Osteocyte (in vitro differentiated cells): ENCODE measurements around the gene OSBPL3. TPM values are rescaled to one million over a fixed set of nuclear protein-coding genes. Genes with fewer than 3 reads are reported as not detected.

Experiments used
- DNase-seq: peaks from one replicate; pipeline ENCODE4 v3.0.0; 2021; ENCODE audit warnings: mixed read lengths; ENCODE audit not compliant: unreplicated experiment; ENCODE audit errors: extremely low spot score
- H3K27ac Mint-ChIP-seq: one replicate; pipeline ENCODE4 v1.8.0; 2021; ENCODE audit warnings: mild to moderate bottlenecking, mixed read lengths; ENCODE audit not compliant: unreplicated experiment
- H3K27me3 Mint-ChIP-seq: one replicate; pipeline ENCODE4 v1.8.0; 2021; ENCODE audit warnings: mixed read lengths; ENCODE audit not compliant: unreplicated experiment
- H3K36me3 Mint-ChIP-seq: one replicate; pipeline ENCODE4 v1.8.0; 2021; ENCODE audit warnings: mixed read lengths; ENCODE audit not compliant: unreplicated experiment
- H3K4me1 Mint-ChIP-seq: one replicate; pipeline ENCODE4 v1.8.0; 2021; ENCODE audit warnings: mixed read lengths; ENCODE audit not compliant: unreplicated experiment
- H3K4me3 Mint-ChIP-seq: one replicate; pipeline ENCODE4 v1.8.0; 2021; ENCODE audit warnings: mild to moderate bottlenecking, moderate library complexity, mixed read lengths; ENCODE audit not compliant: unreplicated experiment
- H3K9me3 Mint-ChIP-seq: one replicate; pipeline ENCODE4 v1.8.0; 2021; ENCODE audit warnings: mixed read lengths; ENCODE audit not compliant: unreplicated experiment
- total RNA-seq: library from RNA; stranded (reverse); gene quantifications from 2 replicates; pipeline ENCODE4 v1.2.1, GENCODE V29; 2021
- TF ChIP-seq, protein P1 (sequence below): fragments of 200-600 bp; sonication (generic); IDR thresholded peaks from 2 replicates; pipeline ENCODE4 v1.5.0; 2021; ENCODE audit warnings: antibody characterized with exemption, mild to moderate bottlenecking, moderate library complexity

Gene OSBPL3
- total RNA-seq, 1 donor from 2014 or later, result 8.0 TPM

GRCh38 chr7:24911213-24911603 lies 68.8 kb downstream of the OSBPL3 start:
- Mint-ChIP-seq H3K4me3 (no peak overlapping the region), H3K36me3 (no peaks in the 10 kb centered on the region), H3K4me1 (peaks cover 4% of the 10 kb centered on the region), H3K27ac (no peak overlapping the region), H3K9me3 (no peaks in the 10 kb centered on the region), H3K27me3 (no peaks in the 10 kb centered on the region)
- DNase-seq, result no peak
- TF ChIP-seq, protein P1, sequence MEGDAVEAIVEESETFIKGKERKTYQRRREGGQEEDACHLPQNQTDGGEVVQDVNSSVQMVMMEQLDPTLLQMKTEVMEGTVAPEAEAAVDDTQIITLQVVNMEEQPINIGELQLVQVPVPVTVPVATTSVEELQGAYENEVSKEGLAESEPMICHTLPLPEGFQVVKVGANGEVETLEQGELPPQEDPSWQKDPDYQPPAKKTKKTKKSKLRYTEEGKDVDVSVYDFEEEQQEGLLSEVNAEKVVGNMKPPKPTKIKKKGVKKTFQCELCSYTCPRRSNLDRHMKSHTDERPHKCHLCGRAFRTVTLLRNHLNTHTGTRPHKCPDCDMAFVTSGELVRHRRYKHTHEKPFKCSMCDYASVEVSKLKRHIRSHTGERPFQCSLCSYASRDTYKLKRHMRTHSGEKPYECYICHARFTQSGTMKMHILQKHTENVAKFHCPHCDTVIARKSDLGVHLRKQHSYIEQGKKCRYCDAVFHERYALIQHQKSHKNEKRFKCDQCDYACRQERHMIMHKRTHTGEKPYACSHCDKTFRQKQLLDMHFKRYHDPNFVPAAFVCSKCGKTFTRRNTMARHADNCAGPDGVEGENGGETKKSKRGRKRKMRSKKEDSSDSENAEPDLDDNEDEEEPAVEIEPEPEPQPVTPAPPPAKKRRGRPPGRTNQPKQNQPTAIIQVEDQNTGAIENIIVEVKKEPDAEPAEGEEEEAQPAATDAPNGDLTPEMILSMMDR, result no peak

DNA sequence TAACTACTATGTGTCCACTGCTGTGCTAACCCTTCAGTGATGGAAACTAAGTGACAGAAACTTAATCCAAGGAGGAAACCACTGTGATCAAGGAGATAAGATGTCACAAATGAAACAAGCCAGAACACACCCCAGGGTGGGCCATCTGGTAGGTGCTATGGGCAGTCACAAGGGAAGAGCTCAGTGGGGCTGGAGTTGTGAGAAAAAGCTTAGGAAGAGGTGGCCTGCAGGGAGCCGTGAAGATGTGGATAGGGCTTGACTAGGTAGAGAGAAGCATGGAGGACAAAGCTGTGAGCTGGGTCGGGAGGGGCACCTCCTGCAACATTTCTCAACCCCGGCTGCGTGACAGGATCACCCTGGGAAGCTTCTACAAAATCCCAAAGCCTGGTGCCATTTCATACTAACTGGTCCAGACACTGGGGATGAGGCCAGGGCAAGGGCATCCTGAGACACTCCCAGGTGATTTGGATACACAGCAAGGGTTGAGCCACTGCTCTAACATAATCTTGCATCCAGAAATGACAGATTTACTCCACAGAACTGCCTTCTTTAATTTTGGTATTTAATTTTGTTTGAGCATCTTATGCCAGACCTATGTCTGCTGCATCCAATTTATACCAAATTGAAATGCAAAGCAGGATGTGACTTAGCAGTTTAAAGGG lies 69.3 kb downstream of the OSBPL3 start:
- TF ChIP-seq, protein P1, result no peak

GRCh38 chr7:24908727-24909126 lies 71.3 kb downstream of the OSBPL3 start:
- TF ChIP-seq, protein P1, result no peak
- H3K4me3 Mint-ChIP-seq, result no peak overlapping the region
- no peak for DNase-seq
- peaks cover 4% of the 10 kb centered on the region for H3K4me1 Mint-ChIP-seq
- H3K27me3 Mint-ChIP-seq, result no peaks in the 10 kb centered on the region
- H3K27ac Mint-ChIP-seq, result no peak overlapping the region
- H3K36me3 Mint-ChIP-seq, result no peaks in the 10 kb centered on the region
- no peaks in the 10 kb centered on the region for H3K9me3 Mint-ChIP-seq

More for the DNA sequence above, 69.3 kb downstream of the OSBPL3 start:
- Mint-ChIP-seq H3K4me3 (no peak overlapping the region), H3K27me3 (no peaks in the 10 kb centered on the region), H3K36me3 (no peaks in the 10 kb centered on the region), H3K27ac (no peak overlapping the region), H3K4me1 (peaks cover 4% of the 10 kb centered on the region), H3K9me3 (no peaks in the 10 kb centered on the region)
- DNase-seq, result no peak

GRCh38 chr7:24908166-24908565 lies 71.8 kb downstream of the OSBPL3 start:
- Mint-ChIP-seq H3K27me3 (no peaks in the 10 kb centered on the region), H3K4me3 (no peak overlapping the region), H3K4me1 (peaks cover 4% of the 10 kb centered on the region)

GRCh38 chr7:24907311-24907886 lies 72.6 kb downstream of the OSBPL3 start:
- Mint-ChIP-seq H3K27ac (no peak overlapping the region), H3K27me3 (no peaks in the 10 kb centered on the region), H3K36me3 (no peaks in the 10 kb centered on the region), H3K9me3 (no peaks in the 10 kb centered on the region), H3K4me3 (no peak overlapping the region), H3K4me1 (peaks cover 4% of the 10 kb centered on the region)
- TF ChIP-seq, protein P1, result no peak
- no peak for DNase-seq

More at GRCh38 chr7:24908166-24908565, 71.8 kb downstream of the OSBPL3 start:
- no peak for DNase-seq
- TF ChIP-seq, protein P1, result no peak
- Mint-ChIP-seq H3K9me3 (no peaks in the 10 kb centered on the region), H3K27ac (no peak overlapping the region), H3K36me3 (no peaks in the 10 kb centered on the region)
